HG03571 (cell line): ENCODE measurements around the gene CBLN3.
"Not testable (repeated sequence)": the region's sequence is repeated elsewhere in the genome, so short reads cannot be mapped to it uniquely, and the experiment has no call there.

Source experiments
- ATAC-seq: cut with Tn5 transposase; IDR thresholded peaks from one replicate; pipeline ENCODE4 v1.9.1; 2021; ENCODE audit not compliant: unreplicated experiment

Gene CBLN3

GRCh38 chr14:24429395-24430142 lies at the start of gene CBLN3, which contains the start of gene KHNYN:
CBLN3 (minus strand) TSS chr14:24429668; CDS start chr14:24429054, 614 bp downstream.
KHNYN (plus strand) TSS chr14:24429954; CDS start chr14:24430731, 777 bp downstream.
- ATAC-seq, result peak; percentile 75

GRCh38 chr14:24475261-24475660 lies 45.8 kb upstream of the CBLN3 start:
- ATAC-seq, result no peak

GRCh38 chr14:24473211-24473610 lies 43.7 kb upstream of the CBLN3 start:
- no peak for ATAC-seq

- ATAC-seq, result not testable (repeated sequence)
Observed at GRCh38 chr14:24470450-24470849, 41.0 kb upstream of the CBLN3 start.

GRCh38 chr14:24465805-24466204 lies 36.3 kb upstream of the CBLN3 start:
- ATAC-seq, result no peak

GRCh38 chr14:24465368-24465767 lies 35.9 kb upstream of the CBLN3 start:
- ATAC-seq, result no peak

- no peak for ATAC-seq
Observed at GRCh38 chr14:24463884-24464785, 34.7 kb upstream of the CBLN3 start.

- ATAC-seq, result no peak
Observed at GRCh38 chr14:24463017-24463883, 33.8 kb upstream of the CBLN3 start.

GRCh38 chr14:24461336-24461735 lies 31.9 kb upstream of the CBLN3 start:
- no peak for ATAC-seq

GRCh38 chr14:24459331-24459730 lies 29.9 kb upstream of the CBLN3 start:
- ATAC-seq, result no peak

- no peak for ATAC-seq
Observed at GRCh38 chr14:24458736-24459135, 29.3 kb upstream of the CBLN3 start.

- no peak for ATAC-seq
Observed at GRCh38 chr14:24456980-24457379, 27.5 kb upstream of the CBLN3 start.

GRCh38 chr14:24450828-24451227 lies 21.4 kb upstream of the CBLN3 start:
- not testable (repeated sequence) for ATAC-seq

GRCh38 chr14:24443053-24443665 lies 13.7 kb upstream of the CBLN3 start:
- ATAC-seq, result no peak

GRCh38 chr14:24442240-24443052 lies 13.0 kb upstream of the CBLN3 start, which contains the start of gene SDR39U1:
SDR39U1 (minus strand) TSS chr14:24442776; CDS start chr14:24442769, 7 bp downstream.
- ATAC-seq, result peak; percentile 88

GRCh38 chr14:24441904-24442239 lies 12.4 kb upstream of the CBLN3 start:
- ATAC-seq, result no peak

GRCh38 chr14:24441485-24441884 lies 12.0 kb upstream of the CBLN3 start:
- no peak for ATAC-seq

GRCh38 chr14:24440606-24441399 lies 11.3 kb upstream of the CBLN3 start:
- no peak for ATAC-seq
